HT-29 (cell line): ENCODE data around the gene ARPC1A. TPM values are rescaled to one million over a fixed set of nuclear protein-coding genes. Genes with fewer than 3 reads are reported as not detected.
"Not testable (repeated sequence)": the region's sequence is repeated elsewhere in the genome, so short reads cannot be mapped to it uniquely, and the experiment has no call there.

Experiments
- DNase-seq: peaks from one replicate; pipeline ENCODE4 v3.0.0-alpha.2; 2015; ENCODE audit warnings: low spot score
- total RNA-seq: library from RNA; depleted of rRNA; stranded (reverse); fragments of >200 nt; shearing (Covaris generic); gene quantifications from 2 replicates; pipeline ENCODE4 v1.2.3, GENCODE V29; 2014

ARPC1A gene
- total RNA-seq, 1 experiment from 2014 or later: 120 TPM

GRCh38 chr7:99369767-99370391 lies 44.2 kb downstream of the ARPC1A start:
- no peak for DNase-seq

DNA sequence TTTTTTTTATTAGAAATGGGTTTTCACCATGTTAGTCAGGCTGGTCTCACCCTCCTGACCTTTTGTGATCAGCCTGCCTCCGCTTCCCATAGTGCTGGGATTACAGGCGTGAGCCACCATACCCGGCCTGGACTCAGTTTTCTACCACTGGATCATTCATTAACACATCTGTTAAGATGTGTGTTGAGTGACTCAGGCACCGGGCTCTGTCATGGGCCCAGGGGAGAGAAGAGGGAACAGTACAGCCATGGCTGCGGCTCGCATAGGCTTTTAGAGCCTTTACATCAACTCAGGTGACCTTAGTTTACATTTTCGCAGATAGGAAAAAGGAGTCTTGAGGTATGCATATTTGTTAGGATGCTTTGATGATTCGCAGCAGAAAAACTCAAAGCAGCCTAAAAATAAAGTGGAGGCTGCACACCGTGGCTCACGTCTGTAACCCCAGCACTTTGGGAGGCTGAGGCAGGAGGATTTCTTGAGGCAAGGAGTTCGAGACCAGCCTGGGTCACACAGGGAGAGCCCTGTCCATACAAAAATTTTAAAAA lies 45.8 kb downstream of the ARPC1A start:
- no peak for DNase-seq

DNA sequence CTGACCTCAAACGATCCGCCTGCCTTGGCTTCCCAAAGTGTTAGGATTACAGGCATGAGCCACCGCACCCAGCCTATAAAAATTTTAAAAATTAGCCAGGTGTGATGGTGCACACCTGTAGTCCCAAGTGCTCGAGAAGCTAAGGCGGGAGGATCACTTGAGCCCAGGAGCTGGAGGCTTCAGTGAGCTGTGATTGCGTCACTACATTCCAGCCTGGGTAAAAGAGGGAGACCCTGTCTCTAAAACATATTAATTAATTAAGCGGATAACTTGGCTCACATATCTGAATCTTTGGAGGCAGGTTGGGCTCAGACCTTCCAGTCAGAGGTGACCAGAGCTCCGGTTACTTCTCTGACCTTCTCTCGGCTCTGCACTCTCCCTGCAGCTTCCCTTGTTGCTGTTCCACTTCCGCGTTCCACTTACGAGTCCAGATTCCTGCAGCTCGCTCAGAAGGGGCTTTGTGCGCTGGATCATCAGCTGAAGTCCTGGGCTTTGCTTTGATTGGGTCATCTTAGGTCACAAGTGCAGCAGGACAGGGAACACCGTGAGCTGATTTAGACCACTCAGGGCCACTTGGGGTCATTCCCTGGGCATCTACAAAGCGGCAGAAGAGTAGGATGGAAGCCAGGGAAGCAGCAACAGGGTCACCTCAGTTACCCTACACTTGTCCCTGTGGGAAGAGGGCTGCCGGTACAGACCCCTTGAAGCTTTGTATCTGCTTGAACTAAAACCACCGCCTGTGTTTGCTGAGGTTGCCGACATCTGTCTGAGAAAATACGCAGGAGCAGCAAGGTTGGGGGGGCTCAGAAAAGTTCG lies 46.8 kb downstream of the ARPC1A start:
- peak; percentile 85 for DNase-seq

- no peak for DNase-seq
Observed at GRCh38 chr7:99373091-99374066, 47.7 kb downstream of the ARPC1A start.

GRCh38 chr7:99374111-99375064 lies 48.7 kb downstream of the ARPC1A start, which contains the start of gene ARPC1B:
Gene ARPC1B (plus strand): TSS chr7:99374730. CDS start chr7:99385715, 10,985 bp downstream.
- DNase-seq: peak; percentile 80

DNA sequence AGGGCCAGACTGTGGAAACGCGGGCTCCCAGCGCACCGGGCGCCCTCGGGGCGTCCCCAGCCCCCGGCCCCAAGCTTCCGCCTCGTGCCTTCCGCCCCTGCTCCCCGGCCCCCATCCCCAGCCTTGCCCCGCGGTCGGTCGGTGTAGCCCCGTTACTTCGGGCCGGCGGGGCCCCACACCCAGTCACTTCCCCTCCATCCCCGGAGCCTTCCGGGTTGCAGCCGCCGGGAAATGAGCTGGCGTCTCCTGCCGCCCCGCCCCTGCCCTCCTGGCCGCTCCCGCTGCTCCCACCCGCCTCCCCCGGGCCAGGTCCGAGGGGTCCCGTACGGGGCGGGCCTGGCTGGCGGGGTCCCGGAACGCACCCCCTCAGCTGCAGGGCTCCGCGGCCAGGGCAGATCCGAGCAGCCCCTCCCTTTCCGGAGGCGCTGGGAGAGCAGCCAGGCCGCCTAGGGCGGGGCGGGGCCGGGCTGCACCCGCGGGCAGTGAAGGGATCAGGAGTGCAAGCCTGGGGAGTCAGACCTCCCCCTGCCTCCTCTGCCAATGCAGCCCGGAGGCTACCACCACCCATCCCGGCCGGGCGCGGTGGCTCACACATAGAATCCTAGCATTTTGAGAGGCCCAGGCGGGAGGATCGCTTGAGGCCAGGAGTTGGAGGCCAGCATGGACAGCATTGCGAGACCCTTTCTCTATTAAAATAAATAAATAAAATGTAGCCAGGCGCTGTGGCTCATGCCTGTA lies 49.5 kb downstream of the ARPC1A start:
- peak; percentile 87 for DNase-seq

DNA sequence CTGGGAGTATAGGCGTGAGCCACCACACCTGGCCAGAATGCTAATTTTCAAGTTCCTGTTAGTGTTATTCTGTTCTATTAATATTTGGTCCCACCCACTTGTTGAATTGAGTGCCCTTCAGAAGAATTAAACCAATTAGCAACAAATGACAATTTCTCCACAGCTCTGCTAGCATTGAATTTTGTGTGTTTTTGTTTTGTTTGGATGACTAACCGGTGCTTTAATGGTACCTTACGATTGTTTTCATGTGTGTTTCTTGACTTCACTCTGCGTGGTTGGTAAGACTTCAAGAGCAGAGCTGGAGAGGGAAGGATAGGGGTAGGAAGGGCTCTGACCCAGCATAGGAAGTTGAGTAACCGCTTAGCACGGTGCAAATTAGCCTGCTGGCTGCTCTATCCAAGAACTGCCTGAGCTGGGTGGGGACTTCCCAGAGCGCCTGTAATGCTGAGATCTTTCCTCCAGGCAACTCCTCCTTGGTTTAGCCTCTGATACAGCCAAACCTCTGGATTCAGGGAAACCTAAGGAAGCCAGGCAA lies 53.4 kb downstream of the ARPC1A start:
- DNase-seq: no peak

GRCh38 chr7:99379693-99380031 lies 54.0 kb downstream of the ARPC1A start:
- DNase-seq: not testable (repeated sequence)

GRCh38 chr7:99380032-99380822 lies 54.5 kb downstream of the ARPC1A start:
- no peak for DNase-seq

- DNase-seq: no peak
Observed at GRCh38 chr7:99380823-99381663, 55.3 kb downstream of the ARPC1A start.

GRCh38 chr7:99381664-99382075 lies 56.0 kb downstream of the ARPC1A start:
- no peak for DNase-seq

DNA sequence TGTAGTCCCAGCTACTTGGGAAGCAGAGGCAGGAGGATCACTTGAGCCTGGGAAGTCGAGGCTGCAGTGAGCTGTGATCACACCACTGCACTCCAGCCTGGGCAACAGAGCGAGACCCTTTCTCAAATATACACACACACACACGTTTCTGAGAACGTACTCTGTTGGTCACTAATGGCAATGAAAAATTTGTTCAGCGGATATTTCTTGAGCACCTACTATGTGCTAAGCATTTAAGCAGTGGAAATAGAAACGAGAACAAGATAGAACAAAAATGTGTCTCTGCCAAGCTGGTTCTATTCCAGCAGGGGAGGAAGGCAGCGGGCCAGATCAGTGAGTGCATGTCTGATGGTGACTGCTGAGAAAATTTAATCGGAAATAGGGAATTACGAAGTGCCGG lies 57.5 kb downstream of the ARPC1A start:
- no peak for DNase-seq

DNA sequence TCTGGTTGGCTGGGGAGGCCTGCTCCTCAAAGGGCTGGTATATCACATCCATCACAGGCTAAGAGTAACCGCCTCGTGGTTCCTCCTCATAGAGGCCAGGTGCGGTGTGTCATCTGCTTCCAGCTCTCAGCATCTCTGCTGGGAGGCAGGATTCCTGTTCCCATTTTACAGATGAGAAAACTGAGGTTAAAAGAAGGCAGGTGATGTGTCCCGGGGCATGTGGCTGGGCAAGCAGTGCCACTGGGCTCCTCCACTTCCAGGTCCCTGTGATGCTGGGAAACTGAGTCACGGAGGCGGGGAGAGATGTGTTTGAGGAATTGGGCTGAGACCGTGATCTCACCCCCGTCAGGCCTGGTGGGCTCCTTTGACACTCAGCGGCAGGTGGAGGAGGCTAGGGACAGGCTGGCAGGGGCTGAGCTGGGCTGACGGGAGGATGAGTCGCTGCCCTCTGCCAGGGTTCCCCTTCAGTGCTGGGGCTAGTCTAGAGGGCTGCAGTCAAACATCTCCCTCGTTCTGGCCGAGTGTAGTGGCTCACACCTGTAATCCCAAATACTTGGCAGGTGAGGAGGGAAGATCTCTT lies 58.2 kb downstream of the ARPC1A start:
- DNase-seq: no peak

- DNase-seq: no peak
Observed at GRCh38 chr7:99384523-99384922, 58.8 kb downstream of the ARPC1A start.

GRCh38 chr7:99385564-99385963 lies 59.9 kb downstream of the ARPC1A start:
- no peak for DNase-seq

GRCh38 chr7:99386584-99387238 lies 61.0 kb downstream of the ARPC1A start:
- DNase-seq: no peak

DNA sequence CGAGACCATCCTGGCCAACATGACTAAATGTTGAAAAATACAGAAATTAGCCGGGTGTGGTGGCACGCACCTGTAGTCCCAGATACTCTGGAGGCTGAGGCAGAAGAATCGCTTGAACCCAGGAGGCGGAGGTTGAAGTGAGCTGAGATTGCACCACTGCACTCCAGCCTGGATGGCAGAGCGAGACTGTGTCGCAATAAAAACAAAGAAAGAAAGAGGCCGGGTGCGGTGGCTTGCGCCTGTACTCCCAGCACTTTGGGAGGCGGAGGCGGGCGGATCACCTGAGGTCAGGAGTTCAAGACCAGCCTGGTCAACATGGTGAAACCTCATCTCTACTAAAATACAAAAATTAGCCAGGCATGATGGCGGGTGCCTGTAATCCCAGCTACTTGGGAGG lies 61.5 kb downstream of the ARPC1A start:
- DNase-seq: not testable (repeated sequence)
